BE2C (cell line): ENCODE results near the gene MYO5B.

Experiments
- DNase-seq: peaks from one replicate; pipeline ENCODE4 v3.0.0-alpha.2; 2020
- H3K27me3 ChIP-seq: fragments of 250-450 bp; sonication (Bioruptor Pico); 2 replicates; pipeline ENCODE4 v1.5.1; 2020; ENCODE audit warnings: mild to moderate bottlenecking
- H3K36me3 ChIP-seq: fragments of 250-450 bp; sonication (Bioruptor Pico); 2 replicates; pipeline ENCODE4 v1.5.1; 2020; ENCODE audit warnings: mild to moderate bottlenecking
- H3K4me1 ChIP-seq: fragments of 250-450 bp; sonication (Bioruptor Pico); 2 replicates; pipeline ENCODE4 v1.5.1; 2020
- H3K4me3 ChIP-seq: 2 replicates; pipeline ENCODE4 v1.5.1; 2011; ENCODE audit warnings: low read depth, low read length
- H3K9me3 ChIP-seq: fragments of 250-450 bp; sonication (Bioruptor Pico); 2 replicates; pipeline ENCODE4 v1.5.1; 2020
- TF ChIP-seq, protein P1 (sequence below): IDR thresholded peaks from 2 replicates; pipeline ENCODE4 v1.5.1; 2012; ENCODE audit warnings: mild to moderate bottlenecking, low read depth, low read length

The MYO5B gene

DNA sequence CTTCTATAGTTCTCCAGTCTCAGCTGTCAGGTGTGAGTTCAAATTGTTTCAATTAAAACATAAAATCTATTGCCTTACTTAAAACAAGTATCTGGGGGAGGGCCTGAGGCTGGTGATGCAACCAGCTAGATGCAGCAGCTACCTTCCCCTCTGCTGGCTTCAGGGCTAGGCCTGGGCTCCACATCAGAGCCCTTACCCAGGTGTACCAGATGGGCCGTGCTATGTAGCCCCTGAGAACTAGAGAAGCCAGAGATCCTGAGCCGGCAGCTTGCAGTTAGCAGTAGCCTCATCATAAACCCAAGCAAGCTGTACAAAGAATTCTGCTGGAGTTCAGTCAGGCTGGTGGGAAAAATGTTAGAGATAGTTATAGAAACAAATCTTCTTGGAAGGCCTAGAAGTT, 284.0 kb downstream of the MYO5B start:
- DNase-seq: no peak
- H3K4me3 ChIP-seq: no peak overlapping the region
- no peaks in the 10 kb centered on the region for H3K9me3 ChIP-seq
- no peaks in the 10 kb centered on the region for H3K27me3 ChIP-seq
- no peaks in the 10 kb centered on the region for H3K36me3 ChIP-seq
- TF ChIP-seq, protein P1, sequence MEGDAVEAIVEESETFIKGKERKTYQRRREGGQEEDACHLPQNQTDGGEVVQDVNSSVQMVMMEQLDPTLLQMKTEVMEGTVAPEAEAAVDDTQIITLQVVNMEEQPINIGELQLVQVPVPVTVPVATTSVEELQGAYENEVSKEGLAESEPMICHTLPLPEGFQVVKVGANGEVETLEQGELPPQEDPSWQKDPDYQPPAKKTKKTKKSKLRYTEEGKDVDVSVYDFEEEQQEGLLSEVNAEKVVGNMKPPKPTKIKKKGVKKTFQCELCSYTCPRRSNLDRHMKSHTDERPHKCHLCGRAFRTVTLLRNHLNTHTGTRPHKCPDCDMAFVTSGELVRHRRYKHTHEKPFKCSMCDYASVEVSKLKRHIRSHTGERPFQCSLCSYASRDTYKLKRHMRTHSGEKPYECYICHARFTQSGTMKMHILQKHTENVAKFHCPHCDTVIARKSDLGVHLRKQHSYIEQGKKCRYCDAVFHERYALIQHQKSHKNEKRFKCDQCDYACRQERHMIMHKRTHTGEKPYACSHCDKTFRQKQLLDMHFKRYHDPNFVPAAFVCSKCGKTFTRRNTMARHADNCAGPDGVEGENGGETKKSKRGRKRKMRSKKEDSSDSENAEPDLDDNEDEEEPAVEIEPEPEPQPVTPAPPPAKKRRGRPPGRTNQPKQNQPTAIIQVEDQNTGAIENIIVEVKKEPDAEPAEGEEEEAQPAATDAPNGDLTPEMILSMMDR: no peak
- no peaks in the 10 kb centered on the region for H3K4me1 ChIP-seq

DNA sequence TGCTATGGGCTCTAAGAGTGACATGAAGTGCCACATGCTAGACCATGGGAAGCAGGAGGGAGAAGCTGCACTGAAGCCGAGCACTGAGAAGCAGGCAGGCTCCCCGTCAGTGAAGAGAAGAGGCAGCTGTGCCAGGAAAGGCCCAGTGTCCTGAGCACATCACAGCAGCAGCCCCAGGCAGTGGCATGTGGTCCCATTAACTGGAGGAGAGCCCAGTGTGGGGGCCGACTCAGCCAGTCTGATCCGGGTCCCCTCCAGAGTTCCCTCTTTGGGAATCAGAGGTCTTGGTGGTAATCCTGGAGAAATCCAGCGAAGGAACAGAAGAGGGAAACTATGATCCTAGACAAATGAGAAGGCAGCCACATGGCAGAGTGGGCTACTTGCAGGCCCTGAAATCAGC, 284.9 kb downstream of the MYO5B start:
- no peak for DNase-seq
- no peaks in the 10 kb centered on the region for H3K36me3 ChIP-seq
- TF ChIP-seq, protein P1: no peak
- H3K4me1 ChIP-seq: no peaks in the 10 kb centered on the region
- H3K27me3 ChIP-seq: no peaks in the 10 kb centered on the region
- no peaks in the 10 kb centered on the region for H3K9me3 ChIP-seq
- H3K4me3 ChIP-seq: no peak overlapping the region

DNA sequence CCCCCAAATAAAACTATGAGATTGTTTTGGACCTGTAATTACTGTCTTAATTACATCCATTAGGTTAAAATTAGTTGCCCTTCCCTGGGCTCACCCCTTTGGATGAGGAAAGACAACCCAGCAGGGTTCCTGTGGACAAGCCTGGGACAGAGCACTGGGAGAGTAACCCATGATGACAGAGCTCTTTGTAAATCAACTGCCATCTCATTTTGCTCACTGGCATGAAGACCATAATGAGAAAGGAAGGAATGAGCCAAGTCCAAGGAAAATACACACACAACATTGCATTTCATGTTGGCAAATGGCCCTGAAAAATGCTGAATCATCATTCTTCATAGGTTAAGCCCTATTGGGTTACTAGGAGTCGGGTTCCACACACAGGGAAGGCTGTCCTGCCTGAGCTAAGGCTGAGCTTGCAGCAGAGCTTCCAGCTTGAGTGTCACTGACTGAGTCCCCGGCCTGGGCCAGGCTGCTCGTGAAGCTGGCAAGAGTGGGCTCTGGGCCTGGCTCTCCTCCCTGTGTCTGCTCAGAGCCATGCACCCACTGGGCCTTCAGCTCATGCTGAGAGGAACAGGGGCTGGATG, 287.5 kb downstream of the MYO5B start:
- H3K27me3 ChIP-seq: no peaks in the 10 kb centered on the region
- no peak for DNase-seq
- no peaks in the 10 kb centered on the region for H3K4me1 ChIP-seq
- TF ChIP-seq, protein P1: no peak
- no peaks in the 10 kb centered on the region for H3K36me3 ChIP-seq
- no peak overlapping the region for H3K4me3 ChIP-seq
- H3K9me3 ChIP-seq: no peaks in the 10 kb centered on the region

DNA sequence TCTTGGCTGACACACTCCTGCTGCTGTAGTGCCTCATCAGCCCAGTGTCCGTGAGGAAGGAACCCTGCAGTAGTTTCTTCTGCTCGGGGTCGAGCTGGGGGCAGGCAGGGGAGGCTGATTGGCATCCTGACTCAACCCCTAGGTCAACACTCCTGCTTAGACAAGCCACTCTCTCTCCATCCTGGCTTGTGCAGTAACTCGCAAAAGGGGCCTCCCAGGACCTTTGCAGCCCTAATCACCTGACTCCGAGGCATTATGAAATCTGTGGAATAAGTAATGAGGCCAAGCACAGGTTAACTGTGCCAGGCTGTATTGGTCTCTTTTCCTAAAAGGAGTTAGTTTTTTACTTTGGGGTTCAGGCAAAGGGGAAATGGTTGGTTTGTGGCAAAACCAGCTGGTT, 289.2 kb downstream of the MYO5B start:
- H3K27me3 ChIP-seq: no peaks in the 10 kb centered on the region
- H3K4me3 ChIP-seq: no peak overlapping the region
- DNase-seq: no peak
- H3K36me3 ChIP-seq: no peaks in the 10 kb centered on the region
- TF ChIP-seq, protein P1: no peak
- no peaks in the 10 kb centered on the region for H3K9me3 ChIP-seq
- H3K4me1 ChIP-seq: no peaks in the 10 kb centered on the region

DNA sequence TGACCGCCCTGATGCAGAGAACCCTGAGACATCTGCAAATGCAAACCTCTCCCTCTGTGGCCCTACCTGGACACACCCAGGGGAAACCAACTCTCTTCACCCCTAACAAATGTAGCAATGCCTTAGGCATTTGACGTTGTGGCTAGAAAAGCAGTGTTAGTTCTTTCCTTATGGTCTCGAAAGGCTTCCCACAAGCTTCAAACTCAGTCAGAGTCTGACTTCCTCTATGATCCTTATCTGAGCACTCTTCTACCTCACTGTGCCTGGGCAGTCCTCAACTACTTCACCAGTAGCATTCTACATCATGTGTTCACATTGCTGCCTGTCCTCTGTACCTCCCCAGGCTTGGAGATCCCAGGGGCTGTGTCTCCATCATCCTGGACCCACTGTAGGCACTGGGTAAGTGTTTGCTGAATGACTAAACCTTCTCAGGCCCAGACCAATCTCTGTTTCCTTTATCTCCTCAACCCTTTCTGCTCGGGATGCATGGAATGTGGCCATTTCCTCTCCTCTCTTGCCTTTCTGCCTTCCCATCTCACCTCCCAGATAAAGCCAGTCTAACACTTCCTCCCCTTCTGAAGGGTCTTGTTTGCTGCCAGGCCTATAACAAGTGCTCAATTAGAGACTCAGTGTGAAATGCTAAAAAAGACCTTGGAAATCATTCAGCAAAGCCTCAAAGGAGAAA, 289.9 kb downstream of the MYO5B start:
- no peak for DNase-seq
- no peaks in the 10 kb centered on the region for H3K27me3 ChIP-seq
- H3K4me3 ChIP-seq: no peak overlapping the region
- H3K9me3 ChIP-seq: no peaks in the 10 kb centered on the region
- H3K36me3 ChIP-seq: no peaks in the 10 kb centered on the region
- H3K4me1 ChIP-seq: no peaks in the 10 kb centered on the region
- TF ChIP-seq, protein P1: no peak

DNA sequence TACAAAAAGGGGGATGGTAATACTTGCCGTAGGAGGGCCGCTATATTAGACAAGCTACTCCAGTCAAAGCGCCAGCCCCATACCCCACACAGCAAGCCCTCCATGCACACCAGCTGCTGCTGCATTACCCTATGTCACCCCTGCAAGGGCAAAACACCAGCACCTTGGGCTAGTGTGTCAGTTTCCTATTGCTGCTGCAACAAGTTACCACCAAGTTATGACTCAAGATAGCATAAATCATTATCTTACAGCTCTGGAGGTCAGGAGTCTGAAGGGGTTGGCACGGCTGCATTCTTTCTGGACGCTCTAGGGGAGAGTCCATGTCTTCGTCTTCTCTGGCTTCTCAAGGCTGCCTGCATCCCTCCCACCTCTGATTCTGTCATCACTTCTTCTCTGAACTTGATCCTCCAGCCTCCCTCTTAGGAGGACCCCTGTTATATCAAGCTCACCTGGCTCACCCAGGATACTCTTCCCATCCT, 293.0 kb downstream of the MYO5B start:
- Histone ChIP-seq H3K36me3 (no peaks in the 10 kb centered on the region), H3K4me1 (no peaks in the 10 kb centered on the region), H3K4me3 (no peak overlapping the region), H3K27me3 (no peaks in the 10 kb centered on the region), H3K9me3 (no peaks in the 10 kb centered on the region)
- TF ChIP-seq, protein P1: no peak
- no peak for DNase-seq
